ENCODE data around the gene AARS2.

Gene AARS2

GRCh38 chr6:44304282-44305199 is 8.6 kb downstream of the AARS2 start:
- ATAC-seq = peak; percentile 82
- no peak for TF ChIP-seq PPARA (CRISPR knock-in tag; IDR thresholded peaks at IDR 0.05; ENCODE audit: borderline replicate concordance)
- no peak for TF ChIP-seq CSRNP3 (CRISPR knock-in tag; IDR thresholded peaks at IDR 0.05)
- TF ChIP-seq ESRRG (CRISPR knock-in tag; IDR thresholded peaks at IDR 0.05) = no peak
- TF ChIP-seq PATZ1 (CRISPR knock-in tag; IDR thresholded peaks at IDR 0.05; ENCODE audit: borderline replicate concordance) = no peak
- TF ChIP-seq TOX (CRISPR knock-in tag; IDR thresholded peaks at IDR 0.05; ENCODE audit: borderline replicate concordance) = no peak
- no peak for TF ChIP-seq ZC3H10 (CRISPR knock-in tag; IDR thresholded peaks at IDR 0.05)
- TF ChIP-seq SNAI2 (CRISPR knock-in tag; IDR thresholded peaks at IDR 0.05) = no peak
- TF ChIP-seq ZFP30 (CRISPR knock-in tag; IDR thresholded peaks at IDR 0.05) = no peak
- no peak for TF ChIP-seq TCF4 (CRISPR knock-in tag; IDR thresholded peaks at IDR 0.05; ENCODE audit: borderline replicate concordance)

- no peak for ATAC-seq
- TF ChIP-seq ZNF565 (CRISPR knock-in tag; conservative IDR thresholded peaks at IDR 0.05; ENCODE audit: low read depth) = no peak
- TF ChIP-seq OSR1 (CRISPR knock-in tag; IDR thresholded peaks at IDR 0.05) = no peak
- no peak for TF ChIP-seq BACH2 (CRISPR knock-in tag; IDR thresholded peaks at IDR 0.05; ENCODE audit: borderline replicate concordance)
- no peak for TF ChIP-seq ESRRG (CRISPR knock-in tag; IDR thresholded peaks at IDR 0.05)
- TF ChIP-seq ISL1 (CRISPR knock-in tag; IDR thresholded peaks at IDR 0.05) = no peak
- no peak for TF ChIP-seq TOX (CRISPR knock-in tag; IDR thresholded peaks at IDR 0.05; ENCODE audit: borderline replicate concordance)
Observed at GRCh38 chr6:44303842-44304241, 9.3 kb downstream of the AARS2 start.

- TF ChIP-seq ZNF8 (CRISPR knock-in tag; IDR thresholded peaks at IDR 0.05) (no peak), GLIS3 (CRISPR knock-in tag; IDR thresholded peaks at IDR 0.05) (no peak), ARNTL (CRISPR knock-in tag; IDR thresholded peaks at IDR 0.05; ENCODE audit: borderline replicate concordance, low read depth) (no peak), CREB5 (CRISPR knock-in tag; IDR thresholded peaks at IDR 0.05; ENCODE audit: low read depth) (no peak), RARB (CRISPR knock-in tag; IDR thresholded peaks at IDR 0.05) (no peak), TOX (CRISPR knock-in tag; IDR thresholded peaks at IDR 0.05; ENCODE audit: borderline replicate concordance) (no peak), ISL1 (CRISPR knock-in tag; IDR thresholded peaks at IDR 0.05) (no peak), ESRRG (CRISPR knock-in tag; IDR thresholded peaks at IDR 0.05) (no peak), ZC3H10 (CRISPR knock-in tag; IDR thresholded peaks at IDR 0.05) (no peak), OSR1 (CRISPR knock-in tag; IDR thresholded peaks at IDR 0.05) (no peak), ZNF565 (CRISPR knock-in tag; conservative IDR thresholded peaks at IDR 0.05; ENCODE audit: low read depth) (no peak), SNAI2 (CRISPR knock-in tag; IDR thresholded peaks at IDR 0.05) (no peak), PPARA (CRISPR knock-in tag; IDR thresholded peaks at IDR 0.05; ENCODE audit: borderline replicate concordance) (no peak), ZFP30 (CRISPR knock-in tag; IDR thresholded peaks at IDR 0.05) (no peak), ZNF70 (CRISPR knock-in tag; IDR thresholded peaks at IDR 0.05) (no peak), TCF4 (CRISPR knock-in tag; IDR thresholded peaks at IDR 0.05; ENCODE audit: borderline replicate concordance) (no peak), CSRNP3 (CRISPR knock-in tag; IDR thresholded peaks at IDR 0.05) (no peak)
- TF ChIP-seq, protein P1, sequence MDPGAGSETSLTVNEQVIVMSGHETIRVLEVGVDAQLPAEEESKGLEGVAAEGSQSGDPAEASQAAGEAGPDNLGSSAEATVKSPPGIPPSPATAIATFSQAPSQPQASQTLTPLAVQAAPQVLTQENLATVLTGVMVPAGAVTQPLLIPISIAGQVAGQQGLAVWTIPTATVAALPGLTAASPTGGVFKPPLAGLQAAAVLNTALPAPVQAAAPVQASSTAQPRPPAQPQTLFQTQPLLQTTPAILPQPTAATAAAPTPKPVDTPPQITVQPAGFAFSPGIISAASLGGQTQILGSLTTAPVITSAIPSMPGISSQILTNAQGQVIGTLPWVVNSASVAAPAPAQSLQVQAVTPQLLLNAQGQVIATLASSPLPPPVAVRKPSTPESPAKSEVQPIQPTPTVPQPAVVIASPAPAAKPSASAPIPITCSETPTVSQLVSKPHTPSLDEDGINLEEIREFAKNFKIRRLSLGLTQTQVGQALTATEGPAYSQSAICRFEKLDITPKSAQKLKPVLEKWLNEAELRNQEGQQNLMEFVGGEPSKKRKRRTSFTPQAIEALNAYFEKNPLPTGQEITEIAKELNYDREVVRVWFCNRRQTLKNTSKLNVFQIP (CRISPR knock-in tag; IDR thresholded peaks at IDR 0.05; ENCODE audit: borderline replicate concordance, low read depth) = no peak
- TF ChIP-seq, protein P2, sequence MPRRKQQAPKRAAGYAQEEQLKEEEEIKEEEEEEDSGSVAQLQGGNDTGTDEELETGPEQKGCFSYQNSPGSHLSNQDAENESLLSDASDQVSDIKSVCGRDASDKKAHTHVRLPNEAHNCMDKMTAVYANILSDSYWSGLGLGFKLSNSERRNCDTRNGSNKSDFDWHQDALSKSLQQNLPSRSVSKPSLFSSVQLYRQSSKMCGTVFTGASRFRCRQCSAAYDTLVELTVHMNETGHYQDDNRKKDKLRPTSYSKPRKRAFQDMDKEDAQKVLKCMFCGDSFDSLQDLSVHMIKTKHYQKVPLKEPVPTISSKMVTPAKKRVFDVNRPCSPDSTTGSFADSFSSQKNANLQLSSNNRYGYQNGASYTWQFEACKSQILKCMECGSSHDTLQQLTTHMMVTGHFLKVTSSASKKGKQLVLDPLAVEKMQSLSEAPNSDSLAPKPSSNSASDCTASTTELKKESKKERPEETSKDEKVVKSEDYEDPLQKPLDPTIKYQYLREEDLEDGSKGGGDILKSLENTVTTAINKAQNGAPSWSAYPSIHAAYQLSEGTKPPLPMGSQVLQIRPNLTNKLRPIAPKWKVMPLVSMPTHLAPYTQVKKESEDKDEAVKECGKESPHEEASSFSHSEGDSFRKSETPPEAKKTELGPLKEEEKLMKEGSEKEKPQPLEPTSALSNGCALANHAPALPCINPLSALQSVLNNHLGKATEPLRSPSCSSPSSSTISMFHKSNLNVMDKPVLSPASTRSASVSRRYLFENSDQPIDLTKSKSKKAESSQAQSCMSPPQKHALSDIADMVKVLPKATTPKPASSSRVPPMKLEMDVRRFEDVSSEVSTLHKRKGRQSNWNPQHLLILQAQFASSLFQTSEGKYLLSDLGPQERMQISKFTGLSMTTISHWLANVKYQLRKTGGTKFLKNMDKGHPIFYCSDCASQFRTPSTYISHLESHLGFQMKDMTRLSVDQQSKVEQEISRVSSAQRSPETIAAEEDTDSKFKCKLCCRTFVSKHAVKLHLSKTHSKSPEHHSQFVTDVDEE (CRISPR knock-in tag; IDR thresholded peaks at IDR 0.05) = no peak
Observed at GRCh38 chr6:44302856-44303255, 10.3 kb downstream of the AARS2 start.

More at GRCh38 chr6:44302856-44303255, 10.3 kb downstream of the AARS2 start:
- no peak for ATAC-seq

Data from SK-N-SH treated with all-trans-retinoic acid at 6 μM for 48 hours (cell line).